WTC11 (cell line): ENCODE results near the gene ANKRD13A. TPM values are rescaled to one million over a fixed set of nuclear protein-coding genes. Genes with fewer than 3 reads are reported as not detected.

ENCODE experiments used
- ATAC-seq: fragments of 200-7000 bp; cut with Tn5 transposase; 2 replicates; pipeline ENCODE4 v1.10.0; 2021; ENCODE audit warnings: mild to moderate bottlenecking, moderate library complexity
- CTCF ChIA-PET: fragments of 300-600 bp; sonication (Branson Sonifier 250); formaldehyde crosslinking; loops from one replicate; lab custom pipeline; 2021; ENCODE audit warnings: antibody characterized with exemption; lab: Charles Lee
- POLR2A ChIA-PET: fragments of 350-600 bp; sonication (Branson Sonifier 250); formaldehyde crosslinking; loops from one replicate; lab custom pipeline; 2021; ENCODE audit warnings: antibody characterized with exemption; lab: Charles Lee
- DNase-seq: peaks from one replicate; pipeline ENCODE4 v3.0.0; 2021; ENCODE audit warnings: low spot score
- H3K27ac Mint-ChIP-seq: 2 replicates; pipeline ENCODE4 v1.8.0; 2021; ENCODE audit warnings: mixed read lengths
- H3K27me3 Mint-ChIP-seq: 2 replicates; pipeline ENCODE4 v1.8.0; 2021; ENCODE audit warnings: low read depth, mild to moderate bottlenecking, moderate library complexity, mixed read lengths
- H3K36me3 Mint-ChIP-seq: 2 replicates; pipeline ENCODE4 v1.8.0; 2021; ENCODE audit warnings: mixed read lengths
- H3K4me1 Mint-ChIP-seq: 2 replicates; pipeline ENCODE4 v1.8.0; 2022; ENCODE audit warnings: mixed read lengths
- H3K4me3 Mint-ChIP-seq: 2 replicates; pipeline ENCODE4 v1.8.0; 2021; ENCODE audit warnings: mild to moderate bottlenecking, moderate library complexity, mixed read lengths
- H3K9me3 Mint-ChIP-seq: 2 replicates; pipeline ENCODE4 v1.8.0; 2021; ENCODE audit warnings: mixed read lengths
- ATF3 ChIP-seq: sonication (generic); formaldehyde crosslinking; conservative IDR thresholded peaks from 2 replicates; pipeline ENCODE4 v1.8.1; 2022; ENCODE audit warnings: mild to moderate bottlenecking, missing genetic modification reagents
- CDX4 ChIP-seq: fragments of 250-450 bp; sonication (Bioruptor Pico); IDR thresholded peaks from 2 replicates; pipeline ENCODE4 v1.9.0; 2021; ENCODE audit warnings: moderate library complexity, mild to moderate bottlenecking, inconsistent platforms, borderline replicate concordance
- CREB1 ChIP-seq: sonication (generic); formaldehyde crosslinking; IDR thresholded peaks from 2 replicates; pipeline ENCODE4 v1.8.0; 2023; ENCODE audit warnings: mild to moderate bottlenecking, missing genetic modification reagents
- FOXJ3 ChIP-seq: sonication (generic); formaldehyde crosslinking; IDR thresholded peaks from 2 replicates; pipeline ENCODE4 v1.9.0; 2021; ENCODE audit warnings: missing genetic modification reagents, mild to moderate bottlenecking, borderline replicate concordance
- FOXK1 ChIP-seq: sonication (generic); formaldehyde crosslinking; IDR thresholded peaks from 2 replicates; pipeline ENCODE4 v1.8.0; 2022; ENCODE audit warnings: mild to moderate bottlenecking, moderate library complexity, missing genetic modification reagents
- JUN ChIP-seq: sonication (generic); formaldehyde crosslinking; IDR thresholded peaks from 2 replicates; pipeline ENCODE4 v1.8.0; 2023; ENCODE audit warnings: mild to moderate bottlenecking, missing genetic modification reagents
- NFATC4 ChIP-seq: fragments of 250-450 bp; sonication (Bioruptor Pico); IDR thresholded peaks from 2 replicates; pipeline ENCODE4 v1.9.0; 2021; ENCODE audit warnings: mild to moderate bottlenecking
- NFYB ChIP-seq: sonication (generic); formaldehyde crosslinking; conservative IDR thresholded peaks from 2 replicates; pipeline ENCODE4 v1.8.0; 2022; ENCODE audit warnings: low read depth, missing genetic modification reagents
- NR2C2 ChIP-seq: sonication (generic); formaldehyde crosslinking; IDR thresholded peaks from 2 replicates; pipeline ENCODE4 v1.8.0; 2022; ENCODE audit warnings: mild to moderate bottlenecking, missing genetic modification reagents
- NR3C1 ChIP-seq: sonication (generic); formaldehyde crosslinking; conservative IDR thresholded peaks from 2 replicates; pipeline ENCODE4 v1.8.1; 2023; ENCODE audit warnings: low read depth, mild to moderate bottlenecking, missing genetic modification reagents
- OVOL2 ChIP-seq: fragments of 250-450 bp; sonication (Bioruptor Pico); IDR thresholded peaks from 2 replicates; pipeline ENCODE4 v1.9.0; 2021; ENCODE audit warnings: mild to moderate bottlenecking, borderline replicate concordance
- PRRX2 ChIP-seq: fragments of 250-450 bp; sonication (Bioruptor Pico); IDR thresholded peaks from 2 replicates; pipeline ENCODE4 v1.8.0; 2021; ENCODE audit warnings: mild to moderate bottlenecking
- SOX15 ChIP-seq: fragments of 250-450 bp; sonication (Bioruptor Pico); IDR thresholded peaks from 2 replicates; pipeline ENCODE4 v1.9.0; 2021; ENCODE audit warnings: mild to moderate bottlenecking
- TEAD1 ChIP-seq: sonication (generic); formaldehyde crosslinking; IDR thresholded peaks from 2 replicates; pipeline ENCODE4 v1.8.0; 2022; ENCODE audit warnings: mild to moderate bottlenecking, missing genetic modification reagents
- ZBTB21 ChIP-seq: sonication (generic); formaldehyde crosslinking; IDR thresholded peaks from 2 replicates; pipeline ENCODE4 v1.8.1; 2023; ENCODE audit warnings: mild to moderate bottlenecking, missing genetic modification reagents, borderline replicate concordance
- ZNF219 ChIP-seq: sonication (generic); formaldehyde crosslinking; IDR thresholded peaks from 2 replicates; pipeline ENCODE4 v1.8.0; 2023; ENCODE audit warnings: missing genetic modification reagents, mild to moderate bottlenecking, borderline replicate concordance
- total RNA-seq: library from RNA; stranded (reverse); gene quantifications from 3 replicates; pipeline ENCODE4 v1.2.3, GENCODE V29; 2021
- TF ChIP-seq, protein P1 (sequence below): fragments of 250-450 bp; sonication (Bioruptor Pico); IDR thresholded peaks from 2 replicates; pipeline ENCODE4 v1.8.0; 2021; ENCODE audit warnings: mild to moderate bottlenecking
- TF ChIP-seq, protein P2 (sequence below): sonication (generic); formaldehyde crosslinking; IDR thresholded peaks from 2 replicates; pipeline ENCODE4 v1.8.1; 2023; ENCODE audit warnings: mild to moderate bottlenecking, missing genetic modification reagents, borderline replicate concordance
- TF ChIP-seq, protein P3 (sequence below): sonication (generic); formaldehyde crosslinking; IDR thresholded peaks from 2 replicates; pipeline ENCODE4 v1.8.1; 2022; ENCODE audit warnings: mild to moderate bottlenecking, missing genetic modification reagents, moderate library complexity, borderline replicate concordance

The ANKRD13A gene
- total RNA-seq, 1 experiment from 2014 or later, result 22.4 TPM

- no peaks in the 10 kb centered on the region for H3K9me3 Mint-ChIP-seq
- CTCF ChIA-PET, result no interaction called here
- no peak overlapping the region for H3K4me3 Mint-ChIP-seq
- no peaks in the 10 kb centered on the region for H3K27me3 Mint-ChIP-seq
- DNase-seq (no peak), ATAC-seq (no peak)
- H3K36me3 Mint-ChIP-seq, result peaks cover 25% of the 10 kb centered on the region; the same call in 1 of the 2 replicates
- H3K4me1 Mint-ChIP-seq, result peaks cover 13% of the 10 kb centered on the region
- H3K27ac Mint-ChIP-seq, result no peak overlapping the region
- TF ChIP-seq NFATC4 (CRISPR knock-in tag), result no peak
- TF ChIP-seq, all 79 proteins: peak for 0
- POLR2A ChIA-PET, result no interaction called here
Measured at GRCh38 chr12:110037315-110037714, 38.1 kb downstream of the ANKRD13A start.

GRCh38 chr12:110038741-110039084, 39.5 kb downstream of the ANKRD13A start:
- no peak for TF ChIP-seq PRRX2 (CRISPR knock-in tag)
- TF ChIP-seq CDX4 (CRISPR knock-in tag), result no peak
- TF ChIP-seq, protein P1, sequence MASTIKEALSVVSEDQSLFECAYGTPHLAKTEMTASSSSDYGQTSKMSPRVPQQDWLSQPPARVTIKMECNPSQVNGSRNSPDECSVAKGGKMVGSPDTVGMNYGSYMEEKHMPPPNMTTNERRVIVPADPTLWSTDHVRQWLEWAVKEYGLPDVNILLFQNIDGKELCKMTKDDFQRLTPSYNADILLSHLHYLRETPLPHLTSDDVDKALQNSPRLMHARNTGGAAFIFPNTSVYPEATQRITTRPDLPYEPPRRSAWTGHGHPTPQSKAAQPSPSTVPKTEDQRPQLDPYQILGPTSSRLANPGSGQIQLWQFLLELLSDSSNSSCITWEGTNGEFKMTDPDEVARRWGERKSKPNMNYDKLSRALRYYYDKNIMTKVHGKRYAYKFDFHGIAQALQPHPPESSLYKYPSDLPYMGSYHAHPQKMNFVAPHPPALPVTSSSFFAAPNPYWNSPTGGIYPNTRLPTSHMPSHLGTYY, result no peak
- TF ChIP-seq ATF3 (CRISPR knock-in tag), result no peak
- TF ChIP-seq, protein P2, sequence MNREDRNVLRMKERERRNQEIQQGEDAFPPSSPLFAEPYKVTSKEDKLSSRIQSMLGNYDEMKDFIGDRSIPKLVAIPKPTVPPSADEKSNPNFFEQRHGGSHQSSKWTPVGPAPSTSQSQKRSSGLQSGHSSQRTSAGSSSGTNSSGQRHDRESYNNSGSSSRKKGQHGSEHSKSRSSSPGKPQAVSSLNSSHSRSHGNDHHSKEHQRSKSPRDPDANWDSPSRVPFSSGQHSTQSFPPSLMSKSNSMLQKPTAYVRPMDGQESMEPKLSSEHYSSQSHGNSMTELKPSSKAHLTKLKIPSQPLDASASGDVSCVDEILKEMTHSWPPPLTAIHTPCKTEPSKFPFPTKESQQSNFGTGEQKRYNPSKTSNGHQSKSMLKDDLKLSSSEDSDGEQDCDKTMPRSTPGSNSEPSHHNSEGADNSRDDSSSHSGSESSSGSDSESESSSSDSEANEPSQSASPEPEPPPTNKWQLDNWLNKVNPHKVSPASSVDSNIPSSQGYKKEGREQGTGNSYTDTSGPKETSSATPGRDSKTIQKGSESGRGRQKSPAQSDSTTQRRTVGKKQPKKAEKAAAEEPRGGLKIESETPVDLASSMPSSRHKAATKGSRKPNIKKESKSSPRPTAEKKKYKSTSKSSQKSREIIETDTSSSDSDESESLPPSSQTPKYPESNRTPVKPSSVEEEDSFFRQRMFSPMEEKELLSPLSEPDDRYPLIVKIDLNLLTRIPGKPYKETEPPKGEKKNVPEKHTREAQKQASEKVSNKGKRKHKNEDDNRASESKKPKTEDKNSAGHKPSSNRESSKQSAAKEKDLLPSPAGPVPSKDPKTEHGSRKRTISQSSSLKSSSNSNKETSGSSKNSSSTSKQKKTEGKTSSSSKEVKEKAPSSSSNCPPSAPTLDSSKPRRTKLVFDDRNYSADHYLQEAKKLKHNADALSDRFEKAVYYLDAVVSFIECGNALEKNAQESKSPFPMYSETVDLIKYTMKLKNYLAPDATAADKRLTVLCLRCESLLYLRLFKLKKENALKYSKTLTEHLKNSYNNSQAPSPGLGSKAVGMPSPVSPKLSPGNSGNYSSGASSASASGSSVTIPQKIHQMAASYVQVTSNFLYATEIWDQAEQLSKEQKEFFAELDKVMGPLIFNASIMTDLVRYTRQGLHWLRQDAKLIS, result no peak
- TF ChIP-seq ZNF219 (CRISPR knock-in tag), result no peak
- TF ChIP-seq CREB1, result no peak
- no peak for TF ChIP-seq FOXJ3 (CRISPR knock-in tag)
- no peak for TF ChIP-seq NFYB
- TF ChIP-seq JUN (CRISPR knock-in tag), result no peak
- TF ChIP-seq, protein P3, sequence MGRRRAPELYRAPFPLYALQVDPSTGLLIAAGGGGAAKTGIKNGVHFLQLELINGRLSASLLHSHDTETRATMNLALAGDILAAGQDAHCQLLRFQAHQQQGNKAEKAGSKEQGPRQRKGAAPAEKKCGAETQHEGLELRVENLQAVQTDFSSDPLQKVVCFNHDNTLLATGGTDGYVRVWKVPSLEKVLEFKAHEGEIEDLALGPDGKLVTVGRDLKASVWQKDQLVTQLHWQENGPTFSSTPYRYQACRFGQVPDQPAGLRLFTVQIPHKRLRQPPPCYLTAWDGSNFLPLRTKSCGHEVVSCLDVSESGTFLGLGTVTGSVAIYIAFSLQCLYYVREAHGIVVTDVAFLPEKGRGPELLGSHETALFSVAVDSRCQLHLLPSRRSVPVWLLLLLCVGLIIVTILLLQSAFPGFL (CRISPR knock-in tag), result no peak
- TF ChIP-seq ZBTB21 (CRISPR knock-in tag), result no peak
- TF ChIP-seq TEAD1 (CRISPR knock-in tag), result no peak
- TF ChIP-seq OVOL2 (CRISPR knock-in tag), result no peak
- TF ChIP-seq NR2C2 (CRISPR knock-in tag), result no peak
- TF ChIP-seq SOX15 (CRISPR knock-in tag), result no peak
- no peak for TF ChIP-seq NR3C1 (CRISPR knock-in tag)
- no peak for TF ChIP-seq FOXK1
- H3K4me3 Mint-ChIP-seq, result no peak overlapping the region
- POLR2A ChIA-PET, result no interaction called here

More at GRCh38 chr12:110038741-110039084, 39.5 kb downstream of the ANKRD13A start:
- Mint-ChIP-seq H3K27me3 (no peaks in the 10 kb centered on the region; the same call in 1 of the 2 replicates), H3K4me1 (peaks cover 18% of the 10 kb centered on the region), H3K27ac (peak overlapping the region; percentile 68), H3K36me3 (peaks cover 22% of the 10 kb centered on the region; the same call in 1 of the 2 replicates), H3K9me3 (no peaks in the 10 kb centered on the region)
- CTCF ChIA-PET, result interaction anchor here (1.0 kb wide), 1 partner anchor 14 kb away, joined by 3 read pairs; no protein-coding TSS in a partner anchor
- DNase-seq (no peak), ATAC-seq (no peak)
